Epithelial cell of prostate (primary cell): ENCODE measurements around the gene AP3S2.
"Not testable (repeated sequence)": the region's sequence is repeated elsewhere in the genome, so short reads cannot be mapped to it uniquely, and the experiment has no call there.

Experiments used
- DNase-seq: peaks from one replicate; pipeline ENCODE4 v3.0.0-alpha.2; 2011; ENCODE audit warnings: low read depth, low spot score
- H3K27ac ChIP-seq: fragments of 450-650 bp; 2 replicates; pipeline ENCODE4 v1.5.1; 2017; ENCODE audit warnings: mild to moderate bottlenecking

The AP3S2 gene

DNA sequence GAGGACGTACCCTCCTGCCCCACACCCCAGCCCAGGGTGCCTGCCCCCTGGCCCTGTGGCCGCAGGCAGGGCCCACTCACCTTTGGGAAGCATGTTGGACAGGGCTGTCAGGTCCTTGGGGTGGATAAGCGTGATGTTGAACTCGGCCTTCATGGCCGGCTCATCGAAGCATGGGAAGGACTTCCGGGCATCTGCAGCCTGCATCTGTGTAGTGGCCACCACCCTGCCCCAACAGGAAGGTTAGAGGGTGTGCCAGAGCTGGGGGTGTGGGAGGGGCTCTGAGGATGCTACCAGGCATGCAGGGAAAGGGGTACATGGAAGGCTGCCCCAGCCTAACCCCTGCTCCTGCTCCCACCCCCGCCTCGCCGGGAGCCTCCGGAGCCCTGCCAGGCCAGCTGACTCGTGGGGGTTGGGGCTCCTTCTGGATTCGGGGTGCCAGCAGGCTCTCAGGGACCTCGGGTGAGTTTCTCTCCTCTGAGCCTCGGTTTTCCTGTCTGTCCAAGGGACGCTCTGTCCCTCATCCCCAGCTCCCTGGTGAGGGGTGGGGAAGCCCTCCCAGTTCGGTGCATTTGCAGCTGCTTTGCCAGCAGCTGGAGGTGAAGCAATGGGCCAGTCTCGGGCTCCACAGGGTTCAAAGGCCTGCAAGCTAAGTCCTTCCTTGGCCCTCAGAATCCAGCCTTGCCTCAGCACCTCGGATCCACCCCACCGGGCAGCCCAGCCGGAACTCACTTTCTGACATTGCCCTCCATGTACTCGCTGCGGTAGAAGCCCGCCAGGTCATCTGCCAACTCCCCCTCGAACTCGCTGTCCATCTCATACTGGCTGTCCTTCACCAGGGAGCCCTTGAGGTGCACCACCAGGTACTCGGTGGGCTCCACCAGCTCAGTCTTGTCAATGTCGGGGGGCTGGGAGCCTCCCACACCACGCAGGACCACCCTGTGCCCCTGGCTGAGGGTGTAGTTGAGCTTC is 88.3 kb downstream of the AP3S2 start:
- DNase-seq: no peak
- H3K27ac ChIP-seq: no peak overlapping the region

DNA sequence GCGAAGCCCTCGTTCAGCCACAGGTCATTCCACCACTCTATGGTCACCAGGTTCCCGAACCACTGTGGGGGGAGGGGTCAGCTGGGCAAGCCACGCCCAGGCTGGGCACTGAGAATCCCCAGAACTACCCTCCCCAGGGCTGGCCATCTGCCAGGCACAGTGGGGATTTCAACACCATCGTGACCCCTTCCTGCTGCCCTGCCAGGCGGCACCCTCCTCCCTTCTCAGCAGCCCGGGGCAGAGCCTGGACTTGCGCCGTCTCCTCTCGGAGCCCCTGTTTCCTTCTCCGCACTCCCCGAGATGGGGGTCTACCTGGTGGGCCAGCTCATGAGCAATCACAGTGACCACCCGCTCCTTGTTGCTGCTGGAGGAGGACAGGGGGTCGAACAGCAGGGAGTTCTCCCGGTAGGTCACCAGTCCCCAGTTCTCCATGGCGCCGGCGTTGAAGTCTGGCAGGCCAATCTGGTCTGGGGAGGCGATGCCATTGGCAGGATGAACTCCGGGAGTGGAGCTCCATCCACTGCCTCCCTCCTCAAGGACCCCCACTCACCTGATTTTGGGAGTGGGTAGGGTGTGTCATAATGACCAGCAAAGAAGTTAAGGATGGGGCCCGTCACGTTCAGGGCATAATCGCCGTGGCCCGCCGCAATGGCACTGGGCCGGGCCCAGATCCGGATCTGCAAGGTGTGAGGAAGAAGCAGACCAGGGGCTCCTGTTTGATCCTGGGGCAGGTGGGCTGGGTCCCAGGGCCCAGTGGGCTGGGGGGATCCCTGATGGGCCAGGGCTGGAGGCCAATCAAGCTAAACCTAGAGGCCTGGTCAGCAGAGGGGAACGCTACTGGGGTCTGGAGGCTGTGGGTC is 89.6 kb downstream of the AP3S2 start:
- no peak overlapping the region for H3K27ac ChIP-seq
- DNase-seq: no peak

DNA sequence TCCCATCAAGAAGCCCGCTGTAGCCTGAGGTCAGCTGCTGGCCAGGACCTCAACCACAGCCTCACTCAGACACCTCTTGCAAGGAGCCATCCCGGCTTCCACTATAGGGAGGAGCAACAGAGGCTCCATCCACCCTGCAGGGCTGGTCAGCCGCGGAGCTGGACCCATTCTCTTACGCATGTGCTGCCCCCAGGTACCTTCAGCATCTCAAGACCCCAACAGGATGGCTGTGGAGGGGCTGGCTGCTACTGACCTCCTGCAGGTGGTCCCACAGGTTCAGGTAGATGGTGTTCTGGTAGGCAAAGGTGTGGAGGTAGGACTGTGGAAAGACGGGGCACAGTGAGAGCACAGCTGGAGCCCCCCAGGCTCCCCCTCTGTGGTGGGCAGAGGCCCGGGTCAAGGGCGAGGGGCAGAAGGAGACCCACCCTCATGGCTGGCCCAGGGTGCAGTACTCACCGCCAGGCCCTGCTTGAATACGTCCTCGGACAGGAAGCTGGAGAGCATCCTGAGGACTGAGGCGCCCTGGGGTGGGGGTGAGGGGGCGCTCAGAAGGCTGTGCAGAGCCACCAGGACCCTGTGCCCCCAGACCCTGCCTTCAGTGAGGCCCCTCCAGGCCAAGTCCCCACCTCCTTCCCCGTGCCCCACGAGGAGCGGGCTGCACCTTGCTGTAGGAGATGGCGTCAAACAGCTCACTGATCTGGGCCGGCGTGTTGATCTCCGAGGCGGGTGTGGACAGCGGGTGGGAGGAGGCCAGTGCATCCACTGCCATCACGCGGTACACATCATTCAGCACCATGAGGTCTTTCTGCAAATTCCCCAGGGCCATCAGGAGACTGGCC is 90.6 kb downstream of the AP3S2 start:
- H3K27ac ChIP-seq: no peak overlapping the region
- DNase-seq: no peak

DNA sequence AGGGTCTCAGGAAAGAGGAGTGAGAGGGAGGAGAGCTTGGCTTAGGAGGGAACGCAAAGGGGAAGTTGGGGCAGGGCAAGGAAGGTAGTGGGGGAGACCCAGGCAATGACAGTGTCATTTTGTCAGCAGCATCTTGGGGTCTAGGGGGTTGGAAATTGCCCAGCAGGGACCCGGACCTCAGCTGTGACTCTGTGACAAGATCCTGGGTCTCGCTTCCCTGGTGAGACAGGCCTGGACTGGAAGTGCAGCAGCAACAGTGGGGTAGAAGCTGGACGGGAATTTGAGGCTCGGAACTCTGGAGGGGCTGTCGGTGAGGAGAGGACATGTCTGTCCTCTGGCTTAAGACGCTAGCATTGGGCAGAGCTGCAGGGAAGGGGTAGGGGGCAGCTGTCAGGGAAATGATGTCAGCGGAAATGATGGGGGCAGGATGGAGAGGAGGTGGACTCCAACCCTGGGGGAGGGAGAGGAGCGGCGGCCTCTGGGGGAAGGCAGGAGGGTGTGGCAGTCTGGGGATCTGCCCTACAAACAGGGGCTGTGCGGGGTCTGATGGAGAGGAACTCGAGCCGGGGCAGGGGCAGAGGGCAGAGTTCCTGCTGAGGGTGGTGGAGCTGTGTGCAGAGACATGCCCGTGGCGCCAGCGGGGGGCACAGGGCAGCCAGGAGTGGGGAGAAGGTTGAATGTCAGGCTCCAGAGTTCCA is 91.4 kb downstream of the AP3S2 start:
- H3K27ac ChIP-seq: no peak overlapping the region
- no peak for DNase-seq

DNA sequence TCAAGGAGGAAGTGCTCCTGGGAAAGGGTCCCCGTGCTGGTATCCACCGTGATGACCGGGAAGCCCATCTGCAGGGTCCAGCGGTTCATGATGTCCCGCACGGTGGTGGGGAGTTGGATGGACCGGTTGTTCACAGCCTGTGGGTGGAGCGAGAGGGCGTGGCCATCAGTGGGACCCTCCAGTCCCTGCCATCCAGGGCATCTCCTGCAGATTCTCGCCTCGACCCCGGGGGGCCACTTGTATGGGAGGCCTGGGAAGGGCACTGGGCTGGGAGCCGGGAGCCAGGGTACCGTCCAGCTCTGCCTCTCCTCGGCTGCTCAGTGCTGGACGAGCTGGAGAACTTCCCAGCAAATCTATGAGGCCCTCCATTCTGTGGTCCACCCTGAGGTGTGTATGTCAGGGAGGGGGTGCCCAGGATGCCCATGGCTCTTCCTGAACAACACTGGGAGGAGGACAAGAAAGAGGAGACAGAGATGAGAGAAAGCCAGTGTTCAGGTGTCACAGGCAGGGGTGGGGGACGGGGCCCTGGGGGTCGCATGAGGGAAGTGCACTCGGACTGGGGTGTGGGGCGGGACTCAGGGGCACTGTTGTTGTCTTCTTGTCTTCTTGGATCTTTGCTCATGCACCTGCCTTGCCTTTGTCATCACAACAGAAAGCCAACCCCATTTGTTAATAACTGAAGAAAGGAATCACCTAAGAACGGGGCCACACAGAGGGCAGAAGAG is 92.2 kb downstream of the AP3S2 start:
- DNase-seq: no peak
- no peak overlapping the region for H3K27ac ChIP-seq

DNA sequence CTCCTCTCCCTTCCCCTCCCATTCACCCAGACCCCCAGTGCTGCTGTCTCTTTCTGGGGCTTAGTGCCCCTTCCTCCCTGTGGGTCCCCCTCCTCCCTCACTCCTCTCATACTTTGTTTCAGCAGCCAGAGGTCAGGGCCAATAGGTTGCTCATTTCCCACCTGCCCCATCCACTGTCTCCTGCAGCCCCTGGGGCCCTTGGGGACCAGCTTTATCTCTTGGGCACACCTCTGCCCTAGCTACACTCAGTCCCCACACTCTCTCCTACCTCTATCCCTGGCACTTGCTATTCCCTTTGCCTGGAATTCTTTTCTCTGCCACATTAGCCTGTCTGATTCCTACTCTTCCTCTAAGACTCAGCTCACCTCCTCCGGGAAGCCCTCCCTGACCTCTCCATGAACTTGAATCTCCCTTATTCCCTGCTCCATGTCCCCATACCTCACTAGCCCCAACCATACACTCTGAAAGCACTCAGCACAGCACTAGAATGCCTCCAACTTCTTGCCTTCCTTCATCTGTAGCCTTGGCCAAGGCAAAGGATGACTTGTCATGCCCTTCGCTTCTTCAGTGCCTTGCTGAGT is 93.8 kb downstream of the AP3S2 start:
- no peak for DNase-seq
- no peak overlapping the region for H3K27ac ChIP-seq

DNA sequence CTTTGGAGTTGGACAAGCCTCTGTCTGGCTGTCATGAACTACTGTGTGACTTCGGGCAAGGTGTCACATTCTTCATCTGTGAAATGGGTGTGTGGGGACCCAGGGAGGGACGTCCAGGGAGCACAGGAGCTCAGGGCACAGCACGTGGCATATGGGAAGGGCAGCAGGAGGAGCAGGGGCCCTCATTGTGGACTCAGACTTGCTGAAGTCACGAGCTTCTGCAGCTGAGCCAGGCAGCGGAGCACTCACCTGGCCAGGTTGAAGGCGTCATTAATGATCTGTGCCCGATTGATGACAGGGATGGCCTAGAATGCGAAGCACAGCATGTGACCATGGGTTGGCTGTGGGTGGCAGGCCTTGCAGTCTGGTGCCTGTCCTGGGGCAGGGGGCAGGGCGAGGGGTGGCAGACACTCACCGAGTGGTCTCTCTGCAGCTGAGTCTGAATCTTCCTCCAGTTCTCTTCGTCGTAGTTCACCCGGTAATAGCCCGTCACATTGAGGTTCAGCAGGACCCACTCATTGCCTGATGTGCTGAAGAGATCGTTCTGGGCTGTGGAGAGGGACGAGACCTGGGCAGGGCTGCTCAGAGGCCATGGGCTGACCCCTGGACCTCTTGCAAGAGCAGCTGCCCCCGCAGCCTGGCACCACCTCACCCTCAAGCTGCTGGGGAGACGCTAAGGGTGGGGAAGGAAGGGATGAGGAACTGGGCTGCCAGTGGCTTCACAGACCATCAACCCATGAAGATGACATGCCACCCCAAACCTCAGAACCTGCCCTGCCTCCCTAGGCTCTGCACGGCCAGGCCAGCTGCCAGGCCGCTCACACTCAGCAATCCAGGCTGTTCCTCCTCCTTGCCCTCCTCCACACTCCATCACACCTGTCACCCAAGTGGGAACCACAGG is 94.5 kb downstream of the AP3S2 start:
- no peak overlapping the region for H3K27ac ChIP-seq
- no peak for DNase-seq

DNA sequence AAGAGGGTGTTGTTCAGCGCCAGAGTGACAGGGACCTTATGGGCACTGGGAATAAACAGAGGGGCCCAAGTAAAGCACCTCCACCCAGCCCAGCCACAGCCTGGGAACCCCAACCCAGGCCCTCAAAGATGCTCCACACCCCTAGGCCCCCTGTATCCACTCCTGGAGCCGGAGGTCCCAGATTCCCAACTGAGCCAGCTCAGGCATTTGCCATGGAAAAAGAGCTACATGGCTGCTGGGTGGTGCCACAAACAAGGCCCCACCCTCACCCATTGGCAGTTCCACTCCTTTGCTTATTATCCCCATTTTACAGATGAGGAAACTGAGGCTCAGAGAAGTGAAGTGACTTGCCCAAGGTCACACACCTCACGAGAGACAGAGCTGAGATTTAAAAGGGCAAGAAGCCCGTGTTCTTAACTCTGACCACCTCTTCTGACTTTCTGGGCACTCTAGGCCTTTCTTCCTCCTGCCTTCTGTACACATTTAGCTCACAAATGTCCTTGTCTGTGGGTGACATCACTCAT is 96.1 kb downstream of the AP3S2 start:
- no peak for DNase-seq
- H3K27ac ChIP-seq: no peak overlapping the region

DNA sequence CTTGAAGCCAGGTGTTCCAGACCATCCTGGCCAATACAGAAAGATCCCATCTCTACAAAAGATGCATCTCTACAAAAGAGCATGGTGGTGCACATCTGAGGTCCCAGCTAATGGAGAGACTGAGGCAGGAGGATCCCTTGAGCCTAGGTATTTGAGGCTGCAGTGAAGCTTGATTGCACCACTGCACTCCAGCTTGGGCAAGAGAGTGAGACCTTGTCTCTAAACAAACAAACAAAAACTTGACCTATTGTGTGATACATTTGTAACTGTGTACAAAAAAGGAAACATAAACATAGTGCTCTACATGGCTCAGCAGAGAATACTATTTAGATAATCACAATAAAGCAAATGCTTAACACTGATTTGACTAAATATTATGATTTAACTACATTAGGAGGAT is 97.8 kb downstream of the AP3S2 start:
- no peak for DNase-seq
- no peak overlapping the region for H3K27ac ChIP-seq

DNA sequence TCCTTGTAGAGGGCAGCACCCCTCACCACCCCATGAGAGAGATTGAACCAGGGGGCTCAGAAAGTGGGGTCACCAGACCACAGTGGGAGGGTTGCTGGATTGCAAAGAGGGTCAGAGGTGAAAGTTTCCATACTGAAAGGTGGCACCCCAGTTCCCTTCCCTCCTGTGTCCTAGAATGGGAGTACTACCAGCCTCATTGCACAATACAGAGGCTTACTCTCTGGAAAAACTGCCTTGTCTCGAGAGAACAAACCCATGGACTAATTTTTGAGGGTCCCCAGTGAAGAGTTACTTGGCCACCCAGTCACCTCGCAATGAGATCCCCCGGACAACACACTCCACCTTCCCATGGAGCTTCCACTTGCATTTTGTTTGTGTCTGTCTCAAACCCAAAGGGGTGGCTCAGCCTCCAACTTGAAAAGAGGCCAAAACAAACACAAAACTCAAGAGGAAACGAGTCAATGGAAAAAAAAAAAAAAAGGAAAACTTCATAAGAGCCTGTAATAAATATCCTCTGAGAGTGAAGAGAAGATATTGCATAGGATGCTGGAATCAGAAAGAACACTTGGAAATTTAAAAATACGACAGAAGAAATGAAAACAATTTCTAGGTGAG is 99.1 kb downstream of the AP3S2 start:
- DNase-seq: no peak
- no peak overlapping the region for H3K27ac ChIP-seq

DNA sequence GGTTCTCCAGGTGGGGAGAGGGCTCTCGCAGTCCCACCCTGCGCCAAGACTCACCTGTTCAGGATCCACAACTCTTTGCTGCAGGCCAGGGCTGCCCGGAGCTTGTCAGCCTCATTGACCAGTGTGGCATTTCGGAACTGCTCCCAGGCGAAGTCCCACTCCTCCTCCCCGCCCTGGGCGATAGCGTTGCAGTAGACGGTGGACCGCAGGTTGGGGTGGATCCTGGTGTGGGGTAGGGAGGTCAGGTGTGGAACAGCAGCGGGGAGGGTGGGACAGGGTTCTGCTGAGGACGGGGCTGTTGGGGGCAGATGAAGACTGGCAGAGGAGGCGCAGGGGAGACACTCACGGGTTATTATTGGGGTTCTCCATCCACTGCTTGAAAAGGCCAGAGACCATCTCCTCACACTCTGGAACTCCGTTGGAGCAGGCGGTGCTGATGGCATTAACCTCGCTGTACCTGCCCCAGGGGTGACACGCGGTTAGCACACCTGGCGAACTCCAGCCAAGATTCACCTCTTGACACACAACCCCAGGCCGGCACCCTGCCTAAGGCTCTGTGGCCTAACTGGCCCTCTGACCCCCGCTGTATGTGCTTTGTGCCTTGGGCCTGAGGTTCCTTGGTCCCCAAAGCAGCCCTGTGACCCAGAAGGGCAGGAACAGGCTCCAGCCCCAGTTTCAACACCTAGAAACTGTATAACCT is 101.5 kb downstream of the AP3S2 start:
- DNase-seq: no peak
- H3K27ac ChIP-seq: no peak overlapping the region

DNA sequence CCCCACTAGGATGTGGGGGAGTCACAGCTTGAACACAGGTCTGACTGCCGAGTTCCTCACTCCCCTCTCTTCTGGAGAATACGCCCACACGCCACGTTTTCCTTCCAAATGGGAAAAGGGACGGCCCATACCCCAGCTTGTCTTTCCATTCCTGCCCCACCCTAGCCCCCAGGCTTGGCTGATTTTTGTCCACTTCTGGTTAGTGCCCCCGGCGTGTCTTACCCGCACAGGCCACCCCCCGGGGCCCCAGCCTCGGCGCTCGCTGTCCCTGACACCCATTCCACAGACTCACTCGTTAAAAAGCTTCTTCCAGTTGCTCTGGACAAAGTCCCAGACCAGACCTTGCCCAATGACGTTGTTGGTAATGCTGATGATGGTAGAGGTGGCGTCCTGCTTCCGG is 103.1 kb downstream of the AP3S2 start:
- no peak overlapping the region for H3K27ac ChIP-seq
- no peak for DNase-seq

DNA sequence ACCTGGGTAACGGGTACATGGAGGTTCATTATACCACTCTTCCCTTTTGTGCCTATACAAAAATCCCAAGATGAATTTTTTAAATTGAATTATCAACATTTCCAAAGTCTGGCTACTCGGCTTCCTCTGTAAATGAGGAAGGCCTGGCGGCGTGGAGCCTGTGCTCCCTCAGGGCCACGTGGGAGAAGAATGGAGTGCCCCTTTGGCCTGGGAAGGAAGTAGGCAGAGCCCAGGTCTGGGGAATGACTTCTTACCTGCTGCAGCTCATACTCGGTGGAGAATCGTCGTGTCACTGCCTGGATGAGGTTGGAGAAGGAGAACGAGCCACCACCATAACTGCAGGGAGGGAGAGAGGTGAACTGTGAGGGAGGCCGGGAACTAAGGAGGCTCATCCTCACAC is 103.6 kb downstream of the AP3S2 start:
- no peak overlapping the region for H3K27ac ChIP-seq
- DNase-seq: no peak

DNA sequence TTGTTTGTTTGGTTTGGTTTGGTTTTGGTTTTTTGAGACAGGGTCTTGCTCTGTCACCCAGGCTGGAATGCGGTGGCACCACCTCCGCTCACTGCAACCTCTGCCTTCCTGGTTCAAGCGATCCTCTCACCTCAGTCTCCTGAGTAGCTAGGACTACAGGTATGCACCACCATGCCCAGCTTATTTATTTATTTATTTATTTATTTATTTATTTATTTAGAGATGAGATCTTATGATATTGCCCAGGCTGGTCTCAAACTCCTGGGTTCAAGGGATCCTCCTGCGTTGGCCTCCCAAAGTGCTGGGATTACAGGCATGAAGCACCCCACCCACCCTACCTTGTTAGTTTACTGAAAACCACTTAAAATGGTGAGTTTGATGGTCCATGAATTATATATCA is 105.2 kb downstream of the AP3S2 start:
- H3K27ac ChIP-seq, DNase-seq: not testable (repeated sequence)

DNA sequence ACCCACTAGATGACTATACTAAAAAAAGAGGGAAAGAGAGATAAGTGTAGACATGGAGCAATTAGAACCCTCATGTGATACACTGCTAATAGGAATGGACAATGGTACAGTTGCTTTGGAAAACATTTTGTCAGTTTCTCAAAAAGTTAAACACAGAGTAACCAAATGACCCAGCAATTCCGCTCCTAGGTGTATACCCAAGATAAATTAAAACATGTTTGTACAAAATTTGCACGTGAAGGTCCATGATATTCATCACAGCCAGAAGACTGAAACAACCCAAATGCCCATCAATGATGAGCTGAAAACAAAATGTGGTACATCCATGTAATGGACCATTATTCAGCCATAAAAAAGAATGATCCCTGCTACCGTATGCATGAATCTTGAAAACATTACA is 105.8 kb downstream of the AP3S2 start:
- H3K27ac ChIP-seq: no peak overlapping the region
- no peak for DNase-seq

DNA sequence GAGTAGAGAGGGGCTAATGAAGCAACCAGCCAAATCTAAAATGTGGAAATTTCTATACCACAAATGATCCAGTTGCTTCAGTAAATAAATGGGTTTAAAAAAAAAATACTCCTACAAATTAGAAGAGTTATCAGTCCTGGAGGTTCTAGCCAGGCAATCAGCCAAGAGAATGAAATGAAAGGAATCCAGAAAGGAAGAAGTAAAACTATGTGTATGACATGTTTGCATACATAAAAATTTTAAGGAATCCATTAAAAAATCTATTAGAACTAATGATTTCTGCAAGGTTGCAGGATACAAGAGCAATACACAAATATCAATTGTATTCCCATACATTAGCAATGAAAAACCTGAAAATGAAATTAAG is 108.0 kb downstream of the AP3S2 start:
- DNase-seq: no peak
- H3K27ac ChIP-seq: peak overlapping the region; percentile 33
